Measurements from ENCODE around the gene ZDBF2.
A peak's percentile ranks its signal among the peaks of the same experiment; 100 is the strongest.
"Not testable (repeated sequence)": the region's sequence is repeated elsewhere in the genome, so short reads cannot be mapped to it uniquely, and the experiment has no call there.

The ZDBF2 gene

GRCh38 chr2:206274434-206275311, at the start of gene ZDBF2:
ZDBF2 (plus strand) TSS chr2:206274663; CDS start chr2:206281850, 7,187 bp downstream.
- peak; percentile 48 for DNase-seq

- no peak for DNase-seq
Observed at GRCh38 chr2:206225435-206226232, 48.8 kb upstream of the ZDBF2 start.

- not testable (repeated sequence) for DNase-seq
Observed at GRCh38 chr2:206228636-206229035, 45.8 kb upstream of the ZDBF2 start.

DNA sequence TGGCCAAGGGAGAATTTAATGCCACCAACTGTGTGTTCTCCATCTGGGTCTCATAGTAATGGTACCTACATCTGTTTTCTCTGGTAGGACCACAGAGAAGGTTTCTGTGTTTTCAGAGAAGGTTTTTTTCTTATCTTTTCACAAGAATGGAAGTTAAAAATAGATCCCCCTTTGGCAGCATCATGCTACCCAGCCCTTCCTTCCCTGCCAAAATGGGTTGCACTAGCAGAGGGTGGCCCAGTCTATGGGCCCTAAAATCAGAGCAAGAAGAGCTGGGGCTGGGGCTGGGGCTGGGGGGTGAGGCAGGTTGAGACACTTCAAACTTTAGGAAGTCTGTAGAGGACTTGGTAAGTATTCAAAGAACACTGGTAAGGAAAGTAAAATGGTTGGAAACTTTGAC, 44.8 kb upstream of the ZDBF2 start:
- DNase-seq: no peak

DNA sequence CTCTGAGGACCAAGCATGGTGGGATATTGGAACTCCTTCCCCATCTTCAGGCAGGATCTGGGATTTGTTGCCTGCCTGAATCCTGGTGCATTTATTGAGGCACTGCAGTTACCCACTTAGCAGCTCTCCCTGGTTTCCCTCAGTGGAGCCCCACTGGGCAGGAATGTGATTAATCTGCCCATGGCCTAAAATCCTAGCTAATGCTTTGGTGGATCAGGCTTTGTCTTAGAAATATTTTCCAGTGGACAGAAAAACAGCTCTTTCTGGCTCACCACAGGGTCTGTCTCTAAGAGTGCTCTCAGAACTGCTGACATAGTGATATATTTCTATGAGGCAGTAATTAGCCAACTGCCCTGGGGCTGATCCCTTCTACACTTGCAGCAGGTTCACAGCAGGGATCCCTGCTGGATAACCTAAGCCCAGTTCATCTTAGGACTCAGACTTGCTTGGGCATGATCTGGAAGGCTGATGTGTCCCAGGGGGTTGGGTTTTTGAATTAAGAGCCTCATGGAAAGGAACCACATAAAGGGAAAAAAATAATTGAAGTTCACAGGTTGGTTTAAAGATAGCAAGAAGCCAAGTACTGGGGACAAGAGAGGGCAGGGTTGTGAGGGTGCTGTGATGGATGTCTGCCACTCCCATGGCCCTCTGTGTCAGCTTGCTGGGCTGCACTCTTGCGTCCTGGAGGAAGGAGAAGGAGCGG, 44.3 kb upstream of the ZDBF2 start:
- DNase-seq: no peak

- DNase-seq: no peak
Observed at GRCh38 chr2:206231669-206232286, 42.7 kb upstream of the ZDBF2 start.

DNA sequence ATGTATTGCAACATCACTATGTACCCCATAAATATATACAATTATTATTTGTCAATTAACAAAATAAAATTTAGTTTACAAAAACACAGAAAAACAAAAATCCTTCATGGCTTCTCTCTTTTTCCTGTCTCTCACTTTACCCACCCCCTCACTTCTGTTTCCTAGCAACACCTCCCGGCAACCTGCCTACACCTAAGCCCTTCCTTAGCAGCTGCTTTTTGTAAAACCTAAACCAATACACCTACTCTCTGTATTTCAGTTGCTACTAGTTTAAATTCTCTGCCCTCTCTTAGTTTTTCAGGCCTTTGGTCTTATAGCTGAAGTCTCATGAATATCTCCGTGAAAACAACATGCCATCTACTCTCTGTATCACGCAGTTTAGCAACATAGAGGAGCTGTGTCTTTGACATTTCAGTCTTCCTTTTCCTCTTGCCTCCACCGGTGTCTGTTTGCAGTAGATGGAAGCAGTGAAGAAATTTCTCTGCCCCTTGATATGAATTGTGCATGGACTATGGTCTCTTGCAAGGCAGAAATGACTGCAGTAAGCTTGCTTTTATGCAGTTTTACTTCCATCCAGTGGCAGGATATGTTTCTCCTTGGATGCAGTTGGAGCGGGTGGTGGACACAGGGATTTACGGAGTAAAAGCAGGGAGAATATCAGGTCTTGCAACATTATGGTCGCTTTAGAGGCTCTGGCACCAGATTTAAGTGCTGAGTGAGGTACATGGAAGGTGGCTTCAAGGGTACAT, 42.0 kb upstream of the ZDBF2 start:
- DNase-seq: no peak

DNA sequence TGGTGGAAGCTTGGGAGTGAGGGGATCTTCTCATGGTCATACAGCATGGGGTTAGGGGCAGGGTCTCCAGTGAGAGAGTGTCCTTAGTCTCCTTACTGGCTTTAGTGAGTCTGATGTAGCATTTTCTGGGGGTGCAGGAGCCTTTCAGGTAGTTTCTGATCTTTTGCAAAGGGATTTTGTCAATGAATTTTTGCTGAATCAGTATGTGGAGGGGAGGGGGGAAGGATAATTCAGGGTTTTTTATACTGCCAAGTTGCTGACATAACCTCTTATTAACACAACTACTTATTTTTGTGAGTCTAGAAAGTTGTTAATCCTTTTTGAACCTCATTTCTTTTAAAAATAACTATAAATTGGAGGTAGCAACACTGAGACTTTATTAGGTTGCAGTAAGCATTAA, 35.3 kb upstream of the ZDBF2 start:
- DNase-seq: no peak

- no peak for DNase-seq
Observed at GRCh38 chr2:206240327-206240726, 34.1 kb upstream of the ZDBF2 start.

DNA sequence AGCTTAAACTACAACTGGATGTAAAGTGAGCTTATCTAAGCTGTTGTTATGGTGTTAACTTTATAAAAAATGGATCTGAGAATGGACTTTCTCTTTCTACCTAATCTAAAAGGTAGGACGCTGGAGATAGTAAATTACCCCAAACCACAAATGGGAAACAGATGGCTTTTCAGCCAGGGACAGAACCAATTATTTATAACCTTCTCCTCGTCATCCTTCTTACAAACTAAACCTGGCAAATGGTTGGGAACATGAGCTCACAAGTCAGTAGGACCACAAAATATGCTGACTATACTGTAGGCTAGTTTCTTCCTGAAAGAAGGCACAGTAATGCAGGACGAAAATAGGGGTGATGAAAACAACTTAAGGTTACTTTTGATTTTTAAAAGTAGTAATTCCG, 32.7 kb upstream of the ZDBF2 start:
- DNase-seq: no peak

GRCh38 chr2:206245265-206245672, 29.2 kb upstream of the ZDBF2 start:
- DNase-seq: no peak

GRCh38 chr2:206250041-206250897, 24.2 kb upstream of the ZDBF2 start:
- DNase-seq: no peak

DNA sequence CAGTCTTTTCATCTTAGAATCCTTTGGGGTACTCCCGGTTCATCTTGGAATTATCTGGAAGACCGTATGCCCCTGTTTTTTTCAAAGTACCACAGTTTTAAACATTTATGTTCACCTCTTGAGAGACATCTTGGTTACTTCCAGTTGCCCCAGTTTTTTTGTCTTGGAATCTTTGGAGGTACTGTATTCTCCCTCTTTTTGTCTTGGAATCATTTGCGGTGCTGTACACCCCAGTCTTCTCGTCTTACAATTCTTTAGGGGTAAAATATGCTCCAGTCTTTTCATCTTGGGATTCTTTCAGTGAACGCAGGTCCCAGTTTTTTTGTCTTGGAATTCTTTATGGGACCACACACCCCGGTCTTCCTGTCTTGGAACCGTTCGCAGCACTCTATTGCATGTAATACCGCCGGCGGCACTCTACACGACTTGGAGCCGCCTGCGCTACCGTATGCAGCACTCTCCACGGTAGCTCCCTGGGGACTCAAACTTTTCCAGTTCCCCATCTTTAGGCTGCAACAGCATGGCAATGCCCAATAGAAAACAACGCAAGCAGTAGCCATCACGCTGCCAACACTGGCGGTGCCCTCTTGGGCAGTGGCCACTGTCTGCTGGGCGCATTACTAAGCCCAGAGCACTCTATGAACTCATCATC, 21.2 kb upstream of the ZDBF2 start:
- no peak for DNase-seq

- DNase-seq: no peak
Observed at GRCh38 chr2:206253777-206254166, 20.7 kb upstream of the ZDBF2 start.

DNA sequence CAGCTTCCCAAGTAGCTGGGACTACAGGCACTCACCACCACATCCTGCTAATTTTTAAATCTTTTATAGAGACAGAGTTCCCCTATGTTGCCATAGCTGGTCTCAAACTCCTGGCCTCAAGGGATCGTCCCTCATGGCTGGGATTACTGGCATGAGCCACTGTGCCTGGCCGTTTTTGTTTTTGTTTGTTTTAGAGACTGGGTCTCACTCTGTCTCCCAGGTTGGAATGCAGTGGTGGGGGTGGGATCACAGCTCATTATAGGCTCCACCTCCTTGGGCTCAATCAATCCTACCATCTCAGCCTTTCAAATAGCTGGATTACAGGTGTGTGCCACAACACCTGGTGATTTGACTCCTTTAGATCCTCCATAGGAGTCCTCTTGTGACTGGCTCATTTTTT, 19.5 kb upstream of the ZDBF2 start:
- DNase-seq: no peak

DNA sequence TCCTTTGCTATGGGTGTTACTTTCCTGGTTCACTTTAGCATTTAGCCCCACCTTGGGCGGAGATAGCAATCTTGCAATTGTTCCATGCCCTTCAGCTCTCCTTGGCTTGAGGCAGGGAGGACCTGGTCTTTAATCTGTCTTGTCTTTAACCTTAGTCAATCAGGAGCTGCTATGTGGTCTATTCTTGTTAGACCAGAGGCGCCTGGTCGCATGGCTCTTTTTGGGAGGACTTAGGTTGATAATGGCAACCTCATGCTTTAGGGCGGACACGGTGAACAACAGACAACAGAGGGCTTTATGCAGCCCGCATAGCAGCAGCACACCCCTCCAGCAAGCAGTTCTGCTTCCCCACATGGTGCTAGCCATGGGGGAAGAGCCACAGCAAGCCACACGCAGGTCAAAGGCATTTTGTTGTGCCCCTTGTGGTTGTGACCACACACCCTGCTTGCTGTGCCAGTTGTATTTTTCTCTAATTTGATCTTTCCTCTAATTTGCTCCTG, 17.7 kb upstream of the ZDBF2 start:
- no peak for DNase-seq

DNA sequence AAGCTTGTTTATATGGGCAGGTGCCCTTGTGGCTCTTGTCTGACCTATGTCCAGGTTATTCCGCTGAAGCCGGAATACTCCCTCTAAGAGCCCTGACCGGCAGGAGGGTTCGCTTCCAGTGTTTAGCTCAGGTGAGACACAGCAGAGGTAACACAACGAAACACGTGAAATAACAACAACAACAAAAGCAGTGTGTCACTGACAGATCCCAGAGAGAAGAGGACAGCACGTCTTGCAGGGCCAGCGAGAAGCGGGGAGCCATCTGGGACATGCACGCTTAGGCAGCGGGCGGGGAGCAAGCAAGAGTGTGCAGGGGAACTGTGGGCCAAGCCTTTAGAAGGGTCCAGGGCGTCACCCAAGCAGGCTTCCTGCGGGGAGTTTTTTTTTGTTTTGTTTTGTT, 17.1 kb upstream of the ZDBF2 start:
- no peak for DNase-seq

DNA sequence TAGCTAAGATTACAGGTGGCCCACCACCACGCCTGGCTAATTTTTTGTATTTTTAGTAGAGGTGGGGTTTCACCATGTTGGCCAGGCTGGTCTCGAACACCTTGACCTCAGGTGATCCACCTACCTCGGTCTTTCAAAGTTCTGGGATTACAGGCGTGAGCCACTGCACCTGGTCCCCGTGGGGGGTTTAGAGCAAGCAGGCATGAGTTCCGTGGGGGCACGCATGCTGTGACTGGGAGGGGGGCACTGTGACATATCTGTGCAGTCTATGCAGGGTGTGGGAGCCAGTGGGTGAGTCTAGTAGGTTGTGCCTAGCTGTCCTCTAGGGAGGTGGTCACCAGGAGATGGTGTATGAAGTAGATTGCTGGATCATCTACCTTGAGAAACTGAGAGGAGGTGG, 16.6 kb upstream of the ZDBF2 start:
- DNase-seq: no peak

DNA sequence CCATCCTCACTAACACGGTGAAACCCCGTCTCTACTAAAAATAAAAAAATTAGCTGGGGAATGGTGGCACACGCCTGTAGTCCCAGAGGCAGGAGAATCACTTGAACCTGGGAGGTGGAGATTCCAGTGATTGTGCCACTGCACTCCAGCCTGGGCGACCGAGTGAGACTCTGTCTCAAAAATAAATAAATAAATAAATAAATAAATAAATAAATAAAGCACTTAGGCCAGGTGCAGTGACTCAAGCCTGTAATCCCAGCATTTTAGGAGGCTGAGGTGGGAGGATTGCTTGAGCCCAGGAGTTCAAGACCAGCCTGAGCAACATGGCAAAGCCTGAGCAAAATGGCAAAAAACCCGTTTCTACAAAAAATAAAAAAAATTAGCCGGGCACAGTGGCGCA, 15.8 kb upstream of the ZDBF2 start:
- not testable (repeated sequence) for DNase-seq

DNA sequence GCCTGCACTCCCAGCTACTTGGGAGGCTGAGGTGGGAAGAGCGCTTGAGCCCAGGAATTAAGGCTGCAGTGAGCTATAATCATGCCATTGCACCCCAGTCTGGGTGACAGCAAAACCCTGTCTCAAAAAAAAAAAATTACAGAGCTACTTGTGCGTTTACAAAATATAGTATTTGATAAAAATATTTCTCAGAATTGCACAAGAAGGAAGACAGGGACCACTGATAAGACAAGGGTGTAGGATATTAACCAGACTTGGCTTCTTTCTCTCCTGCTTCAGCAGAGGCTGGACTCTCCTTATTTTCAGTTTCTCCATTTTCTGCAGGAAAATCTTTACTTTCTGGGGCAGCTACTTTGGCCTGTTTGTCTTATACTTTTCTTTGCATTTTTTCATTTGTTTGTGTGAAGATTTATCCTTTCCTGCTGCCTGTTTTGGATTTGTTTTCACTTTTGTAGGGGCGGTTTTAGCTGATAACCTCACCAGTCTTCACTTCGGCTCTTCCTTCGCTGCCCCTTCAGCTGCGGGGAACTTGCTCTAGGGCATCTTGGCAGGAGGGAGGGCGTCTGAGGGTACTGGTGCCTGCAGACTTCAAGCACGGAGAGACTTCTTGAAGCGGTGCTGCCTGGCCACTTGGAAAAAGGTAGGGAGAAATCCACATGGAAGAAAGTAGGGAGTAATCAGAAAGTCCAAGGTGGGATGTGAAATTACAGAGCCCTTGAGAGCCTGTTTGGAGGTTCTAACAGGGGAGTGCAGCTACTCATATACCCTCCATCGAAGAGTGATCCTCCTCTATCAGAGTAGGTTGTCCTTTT, 14.9 kb upstream of the ZDBF2 start:
- DNase-seq: no peak
